Loucy (cell line): ENCODE results near the gene RPL10.

Source experiments
- H2AFZ ChIP-seq: fragments of 200-600 bp; sonication (generic); 2 replicates; pipeline ENCODE4 v1.6.0; 2016; ENCODE audit warnings: antibody characterized with exemption, mild to moderate bottlenecking, low read length, moderate library complexity
- H3F3A ChIP-seq: fragments of 200-600 bp; 2 replicates; pipeline ENCODE4 v1.6.0; 2016; ENCODE audit warnings: antibody characterized with exemption, low read depth, mild to moderate bottlenecking
- H3K27me3 ChIP-seq: fragments of 200-600 bp; sonication (generic); 2 replicates; pipeline ENCODE4 v1.6.1; 2014; ENCODE audit warnings: low read length, mild to moderate bottlenecking; ENCODE audit not compliant: insufficient read depth, poor library complexity, severe bottlenecking
- H3K36me3 ChIP-seq: fragments of 200-600 bp; sonication (generic); 2 replicates; pipeline ENCODE4 v1.6.1; 2016; ENCODE audit warnings: low read length; ENCODE audit not compliant: insufficient read depth
- H3K4me1 ChIP-seq: fragments of 200-600 bp; sonication (generic); 2 replicates; pipeline ENCODE4 v1.5.1; 2014; ENCODE audit warnings: low read length, mild to moderate bottlenecking; ENCODE audit not compliant: insufficient read depth, poor library complexity, severe bottlenecking
- H3K4me2 ChIP-seq: fragments of 200-600 bp; sonication (generic); 2 replicates; pipeline ENCODE4 v1.6.0; 2014; ENCODE audit warnings: antibody characterized with exemption, low read length, low read depth, mild to moderate bottlenecking; ENCODE audit not compliant: poor library complexity, severe bottlenecking
- H3K4me3 ChIP-seq: fragments of 200-600 bp; sonication (generic); 2 replicates; pipeline ENCODE4 v1.5.1; 2014; ENCODE audit warnings: low read length, mild to moderate bottlenecking, mixed read lengths; ENCODE audit not compliant: poor library complexity, severe bottlenecking
- H3K79me2 ChIP-seq: fragments of 200-600 bp; sonication (generic); 2 replicates; pipeline ENCODE4 v1.6.1; 2014; ENCODE audit warnings: low read length; ENCODE audit not compliant: insufficient read depth
- H3K9ac ChIP-seq: fragments of 200-600 bp; sonication (generic); 2 replicates; pipeline ENCODE4 v1.6.0; 2014; ENCODE audit warnings: mild to moderate bottlenecking, low read depth, low read length, moderate library complexity; ENCODE audit not compliant: poor library complexity, severe bottlenecking
- H3K9me2 ChIP-seq: fragments of 200-600 bp; sonication (generic); replicated peaks from 2 replicates; pipeline ENCODE4 v1.6.1; 2016; ENCODE audit warnings: low read depth, low read length, mixed read lengths
- H3K9me3 ChIP-seq: fragments of 200-600 bp; sonication (generic); 2 replicates; pipeline ENCODE4 v1.6.1; 2014; ENCODE audit warnings: mild to moderate bottlenecking, antibody characterized with exemption, low read length, low read depth; ENCODE audit not compliant: insufficient read depth
- H4K20me1 ChIP-seq: fragments of 200-600 bp; sonication (generic); 2 replicates; pipeline ENCODE4 v1.6.0; 2014; ENCODE audit warnings: antibody characterized with exemption, low read length, mild to moderate bottlenecking; ENCODE audit not compliant: insufficient read depth, poor library complexity, severe bottlenecking
- EZH2phosphoT487 ChIP-seq: fragments of 200-600 bp; IDR thresholded peaks from 2 replicates; pipeline ENCODE4 v1.6.1; 2018; ENCODE audit warnings: antibody characterized with exemption, mild to moderate bottlenecking, moderate library complexity, borderline replicate concordance
- TF ChIP-seq, protein P1 (sequence below): fragments of 200-600 bp; sonication (generic); conservative IDR thresholded peaks from 2 replicates; pipeline ENCODE4 v1.5.1; 2014; ENCODE audit warnings: mild to moderate bottlenecking, antibody characterized with exemption, low read length

The RPL10 gene

GRCh38 chrX:154365997-154366665 lies 32.0 kb upstream of the RPL10 start:
- H3K4me2 ChIP-seq, result no peak overlapping the region
- no peaks in the 10 kb centered on the region for H3K9me2 ChIP-seq
- peaks cover 48% of the 10 kb centered on the region for H4K20me1 ChIP-seq
- H3K36me3 ChIP-seq, result peaks cover 61% of the 10 kb centered on the region; the same call in 1 of the 2 replicates
- no peaks in the 10 kb centered on the region for H3K27me3 ChIP-seq
- H3K9me3 ChIP-seq, result no peaks in the 10 kb centered on the region
- no peak overlapping the region for H2AFZ ChIP-seq
- TF ChIP-seq, protein P1, sequence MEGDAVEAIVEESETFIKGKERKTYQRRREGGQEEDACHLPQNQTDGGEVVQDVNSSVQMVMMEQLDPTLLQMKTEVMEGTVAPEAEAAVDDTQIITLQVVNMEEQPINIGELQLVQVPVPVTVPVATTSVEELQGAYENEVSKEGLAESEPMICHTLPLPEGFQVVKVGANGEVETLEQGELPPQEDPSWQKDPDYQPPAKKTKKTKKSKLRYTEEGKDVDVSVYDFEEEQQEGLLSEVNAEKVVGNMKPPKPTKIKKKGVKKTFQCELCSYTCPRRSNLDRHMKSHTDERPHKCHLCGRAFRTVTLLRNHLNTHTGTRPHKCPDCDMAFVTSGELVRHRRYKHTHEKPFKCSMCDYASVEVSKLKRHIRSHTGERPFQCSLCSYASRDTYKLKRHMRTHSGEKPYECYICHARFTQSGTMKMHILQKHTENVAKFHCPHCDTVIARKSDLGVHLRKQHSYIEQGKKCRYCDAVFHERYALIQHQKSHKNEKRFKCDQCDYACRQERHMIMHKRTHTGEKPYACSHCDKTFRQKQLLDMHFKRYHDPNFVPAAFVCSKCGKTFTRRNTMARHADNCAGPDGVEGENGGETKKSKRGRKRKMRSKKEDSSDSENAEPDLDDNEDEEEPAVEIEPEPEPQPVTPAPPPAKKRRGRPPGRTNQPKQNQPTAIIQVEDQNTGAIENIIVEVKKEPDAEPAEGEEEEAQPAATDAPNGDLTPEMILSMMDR, result no peak
- TF ChIP-seq EZH2phosphoT487, result no peak
- H3K4me1 ChIP-seq, result peaks cover 13% of the 10 kb centered on the region
- H3K9ac ChIP-seq, result no peak overlapping the region
- no peak overlapping the region for H3K4me3 ChIP-seq
- no peaks in the 10 kb centered on the region for H3F3A ChIP-seq
- H3K79me2 ChIP-seq, result peaks cover 73% of the 10 kb centered on the region

DNA sequence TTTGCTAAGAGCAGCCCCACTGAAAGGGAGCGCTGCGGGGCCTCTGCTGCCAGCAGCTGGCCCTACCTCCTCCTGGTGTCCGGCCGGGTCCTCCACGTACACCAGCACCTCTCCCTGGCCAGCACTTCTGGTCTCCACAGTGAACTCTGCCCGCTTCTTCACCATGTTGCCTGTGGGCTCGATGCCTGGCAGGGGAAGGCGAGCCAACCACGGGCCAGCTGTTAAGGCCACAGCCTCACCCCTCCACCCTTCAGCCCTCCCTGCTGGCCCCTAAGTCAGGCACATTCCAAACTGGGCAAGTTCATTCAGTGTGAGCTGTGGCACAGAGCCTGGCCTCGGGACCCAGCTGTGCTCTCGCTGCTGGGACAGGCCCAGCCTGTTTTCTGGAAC lies 31.5 kb upstream of the RPL10 start:
- Histone ChIP-seq H3K27me3 (no peaks in the 10 kb centered on the region), H2AFZ (no peak overlapping the region), H3K9ac (no peak overlapping the region), H3K4me3 (no peak overlapping the region), H3K4me1 (peaks cover 13% of the 10 kb centered on the region), H3K4me2 (no peak overlapping the region), H3K36me3 (peaks cover 55% of the 10 kb centered on the region; the same call in 1 of the 2 replicates), H3K79me2 (peaks cover 73% of the 10 kb centered on the region), H3K9me2 (no peaks in the 10 kb centered on the region), H3K9me3 (no peaks in the 10 kb centered on the region), H3F3A (no peaks in the 10 kb centered on the region), H4K20me1 (peaks cover 48% of the 10 kb centered on the region)
- TF ChIP-seq, protein P1, result no peak
- no peak for TF ChIP-seq EZH2phosphoT487

- H3K27me3 ChIP-seq, result no peaks in the 10 kb centered on the region
- TF ChIP-seq, protein P1, result no peak
- TF ChIP-seq EZH2phosphoT487, result no peak
- peaks cover 70% of the 10 kb centered on the region for H3K79me2 ChIP-seq
- no peaks in the 10 kb centered on the region for H3F3A ChIP-seq
- peaks cover 48% of the 10 kb centered on the region for H4K20me1 ChIP-seq
- H3K4me2 ChIP-seq, result peak overlapping the region; percentile 84
- peaks cover 18% of the 10 kb centered on the region for H3K4me1 ChIP-seq
- H3K9me3 ChIP-seq, result no peaks in the 10 kb centered on the region
- peak overlapping the region; percentile 97 for H3K4me3 ChIP-seq
- H3K9me2 ChIP-seq, result no peaks in the 10 kb centered on the region
- H3K9ac ChIP-seq, result peak overlapping the region; percentile 99
- no peak overlapping the region for H2AFZ ChIP-seq
- H3K36me3 ChIP-seq, result peaks cover 45% of the 10 kb centered on the region; the same call in 1 of the 2 replicates
Observed at GRCh38 chrX:154367474-154368308, 30.5 kb upstream of the RPL10 start.
